Chondrocyte (in vitro differentiated cells): ENCODE data around the gene GAS6. TPM values are rescaled to one million over a fixed set of nuclear protein-coding genes. Genes with fewer than 3 reads are reported as not detected.

Source experiments
- DNase-seq: peaks from one replicate; pipeline ENCODE4 v3.0.0; 2021; ENCODE audit warnings: mixed read lengths, low spot score
- H3K27ac Mint-ChIP-seq: one replicate; pipeline ENCODE4 v1.8.0; 2021; ENCODE audit warnings: mild to moderate bottlenecking, moderate library complexity, mixed read lengths; ENCODE audit not compliant: unreplicated experiment
- H3K27me3 Mint-ChIP-seq: 2 replicates; pipeline ENCODE4 v1.8.0; 2021; ENCODE audit warnings: low read depth, mixed read lengths
- H3K36me3 Mint-ChIP-seq: 2 replicates; pipeline ENCODE4 v1.8.0; 2021; ENCODE audit warnings: low read depth, mixed read lengths
- H3K4me1 Mint-ChIP-seq: 2 replicates; pipeline ENCODE4 v1.8.0; 2021; ENCODE audit warnings: low read depth, mild to moderate bottlenecking, mixed read lengths
- H3K4me3 Mint-ChIP-seq: one replicate; pipeline ENCODE4 v1.8.0; 2021; ENCODE audit warnings: mild to moderate bottlenecking, moderate library complexity, mixed read lengths; ENCODE audit not compliant: unreplicated experiment
- H3K9me3 Mint-ChIP-seq: 2 replicates; pipeline ENCODE4 v1.8.0; 2021; ENCODE audit warnings: low read depth, mixed read lengths
- CTCF ChIP-seq: fragments of 200-600 bp; sonication (generic); IDR thresholded peaks from 2 replicates; pipeline ENCODE4 v1.5.0; 2021; ENCODE audit warnings: antibody characterized with exemption, mild to moderate bottlenecking, moderate library complexity
- total RNA-seq: library from RNA; stranded (reverse); gene quantifications from 3 replicates; pipeline ENCODE4 v1.2.1, GENCODE V29; 2021

The GAS6 gene
- total RNA-seq, 1 donor from 2014 or later, result 111 TPM

GRCh38 chr13:113849981-113850721 lies 13.7 kb downstream of the GAS6 start:
- H3K27me3 Mint-ChIP-seq, result no peaks in the 10 kb centered on the region
- no peak for TF ChIP-seq CTCF
- H3K4me3 Mint-ChIP-seq, result no peak overlapping the region
- no peaks in the 10 kb centered on the region for H3K9me3 Mint-ChIP-seq
- no peak for DNase-seq
- no peak overlapping the region for H3K27ac Mint-ChIP-seq
- H3K36me3 Mint-ChIP-seq, result peaks cover 3% of the 10 kb centered on the region
- H3K4me1 Mint-ChIP-seq, result peaks cover 30% of the 10 kb centered on the region

- Mint-ChIP-seq H3K4me1 (peaks cover 26% of the 10 kb centered on the region), H3K9me3 (no peaks in the 10 kb centered on the region), H3K4me3 (no peak overlapping the region), H3K27me3 (no peaks in the 10 kb centered on the region), H3K27ac (no peak overlapping the region), H3K36me3 (peaks cover 3% of the 10 kb centered on the region)
- DNase-seq, result no peak
- no peak for TF ChIP-seq CTCF
Observed at GRCh38 chr13:113849546-113849945, 14.3 kb downstream of the GAS6 start.

GRCh38 chr13:113848431-113849260 lies 15.2 kb downstream of the GAS6 start:
- no peaks in the 10 kb centered on the region for H3K9me3 Mint-ChIP-seq
- no peak overlapping the region for H3K4me3 Mint-ChIP-seq
- no peak overlapping the region for H3K27ac Mint-ChIP-seq
- no peaks in the 10 kb centered on the region for H3K27me3 Mint-ChIP-seq
- H3K36me3 Mint-ChIP-seq, result peaks cover 7% of the 10 kb centered on the region
- TF ChIP-seq CTCF, result no peak
- H3K4me1 Mint-ChIP-seq, result peaks cover 20% of the 10 kb centered on the region
- DNase-seq, result no peak

GRCh38 chr13:113848020-113848419 lies 15.9 kb downstream of the GAS6 start:
- no peak for DNase-seq
- no peak overlapping the region for H3K27ac Mint-ChIP-seq
- no peak overlapping the region for H3K4me3 Mint-ChIP-seq

More at GRCh38 chr13:113848020-113848419, 15.9 kb downstream of the GAS6 start:
- peaks cover 8% of the 10 kb centered on the region for H3K36me3 Mint-ChIP-seq
- no peaks in the 10 kb centered on the region for H3K27me3 Mint-ChIP-seq
- H3K4me1 Mint-ChIP-seq, result peaks cover 14% of the 10 kb centered on the region
- no peak for TF ChIP-seq CTCF
- no peaks in the 10 kb centered on the region for H3K9me3 Mint-ChIP-seq
